GM12878 (cell line): ENCODE data around the gene GLE1. TPM values are rescaled to one million over a fixed set of nuclear protein-coding genes. Genes with fewer than 3 reads are reported as not detected.

ENCODE experiments used
- ATAC-seq: fragments of 200-7000 bp; cut with Tn5 transposase; 3 replicates; pipeline ENCODE4 v1.9.1; 2020; ENCODE audit warnings: mild to moderate bottlenecking, moderate library complexity
- BruUV-seq: library from RNA; stranded (reverse); fragments of 400-500 nt; replicated peaks from 2 replicates; lab custom pipeline; 2021; lab: Mats Ljungman, UMichigan
- CTCF ChIA-PET: fragments of 300-600 bp; sonication (Branson Sonifier 250); formaldehyde crosslinking; extraction: SDS; loops from one replicate; lab custom pipeline; 2021; ENCODE audit warnings: inconsistent platforms; lab: Yijun Ruan, JAX
- POLR2A ChIA-PET: fragments of 350-600 bp; formaldehyde crosslinking; extraction: SDS; loops from one replicate; lab custom pipeline; 2021; ENCODE audit warnings: inconsistent platforms; lab: Charles Lee
- RAD21 ChIA-PET: fragments of 300-600 bp; sonication (Branson Sonifier 250); formaldehyde crosslinking; loops from one replicate; lab custom pipeline; 2023; ENCODE audit warnings: antibody characterized with exemption; ENCODE audit not compliant: unreplicated experiment; lab: Charles Lee
- SMC1A ChIA-PET: fragments of 300-600 bp; sonication (Branson Sonifier 250); formaldehyde crosslinking; loops from one replicate; lab custom pipeline; 2023; ENCODE audit not compliant: unreplicated experiment, uncharacterized antibody; lab: Charles Lee
- DNase-seq: peaks from one replicate; pipeline ENCODE4 v3.0.0-alpha.2; 2011; ENCODE audit warnings: low read depth, low spot score
- FAIRE-seq: peaks from 3 replicates; lab custom pipeline; 2011; peaks lifted over from hg19 to GRCh38; lab: Jason Lieb, UNC
- H2AFZ ChIP-seq: 2 replicates; pipeline ENCODE4 v1.6.0; 2011; ENCODE audit warnings: low read depth, low read length, control low read depth; ENCODE audit not compliant: control insufficient read depth
- H3K27ac ChIP-seq: 2 replicates; pipeline ENCODE4 v1.5.1; 2011; ENCODE audit warnings: control low read depth; ENCODE audit not compliant: control insufficient read depth, insufficient read depth
- H3K27me3 ChIP-seq, 2 experiments: replicated peaks in 1 of 2; 2 replicates each; pipeline versions ENCODE4 v1.6.0 to v1.6.1; 2011; ENCODE audit warnings: low read length in 1 of 2; ENCODE audit not compliant: control insufficient read depth in 2 of 2, insufficient read depth in 2 of 2
- H3K36me3 ChIP-seq, 2 experiments: 2 replicates each; pipeline ENCODE4 v1.5.1; 2011; ENCODE audit warnings: low read length in 1 of 2; ENCODE audit not compliant: control insufficient read depth in 2 of 2, insufficient read depth in 2 of 2
- H3K4me1 ChIP-seq: 2 replicates; pipeline ENCODE4 v1.6.1; 2011; ENCODE audit warnings: mild to moderate bottlenecking, low read length, moderate library complexity, mixed read lengths; ENCODE audit not compliant: control insufficient read depth, insufficient read depth
- H3K4me2 ChIP-seq: 2 replicates; pipeline ENCODE4 v1.6.0; 2011; ENCODE audit warnings: control low read depth; ENCODE audit not compliant: control insufficient read depth, insufficient read depth
- H3K4me3 ChIP-seq: fragments of 200-600 bp; sonication (generic); 2 replicates; pipeline ENCODE4 v1.5.1; 2016
- H3K79me2 ChIP-seq: 2 replicates; pipeline ENCODE4 v1.6.0; 2011; ENCODE audit warnings: low read length; ENCODE audit not compliant: control insufficient read depth, insufficient read depth
- H3K9ac ChIP-seq: 2 replicates; pipeline ENCODE4 v1.8.0; 2011; ENCODE audit warnings: low read length, control low read depth, mixed read lengths; ENCODE audit not compliant: control insufficient read depth, insufficient read depth
- H3K9me3 ChIP-seq: replicated peaks from 3 replicates; pipeline ENCODE4 v1.5.1; 2011; ENCODE audit warnings: mild to moderate bottlenecking, low read length; ENCODE audit not compliant: control insufficient read depth, insufficient read depth
- H4K20me1 ChIP-seq: 2 replicates; pipeline ENCODE4 v1.6.0; 2011; ENCODE audit not compliant: control insufficient read depth, insufficient read depth
- CHD2 ChIP-seq: IDR thresholded peaks from 2 replicates; pipeline ENCODE4 v1.6.1; 2011; ENCODE audit warnings: low read depth, low read length, improper control_type of control experiment, borderline replicate concordance
- CREB1 ChIP-seq: IDR thresholded peaks from 2 replicates; pipeline ENCODE4 v1.6.1; 2012; ENCODE audit warnings: low read depth, mild to moderate bottlenecking, inconsistent platforms
- HDGF ChIP-seq: fragments of 450-650 bp; IDR thresholded peaks from 2 replicates; pipeline ENCODE4 v1.6.1; 2016; ENCODE audit warnings: antibody characterized with exemption
- IRF4 ChIP-seq: IDR thresholded peaks from 2 replicates; pipeline ENCODE4 v1.6.1; 2011; ENCODE audit warnings: low read depth, low read length
- MYB ChIP-seq: fragments of 150-350 bp; IDR thresholded peaks from 2 replicates; pipeline ENCODE4 v1.6.1; 2014; ENCODE audit warnings: mild to moderate bottlenecking, low read depth, low read length, borderline replicate concordance
- NFIC ChIP-seq: IDR thresholded peaks from 2 replicates; pipeline ENCODE4 v1.6.1; 2012; ENCODE audit warnings: low read depth, mild to moderate bottlenecking, inconsistent platforms, low read length, moderate library complexity
- NFXL1 ChIP-seq: fragments of 450-650 bp; IDR thresholded peaks from 2 replicates; pipeline ENCODE4 v1.6.1; 2017; ENCODE audit warnings: antibody characterized with exemption, mild to moderate bottlenecking, borderline replicate concordance
- NR2C1 ChIP-seq: fragments of 450-650 bp; IDR thresholded peaks from 2 replicates; pipeline ENCODE4 v1.6.1; 2017; ENCODE audit warnings: antibody characterized with exemption, mild to moderate bottlenecking, moderate library complexity
- PAX5 ChIP-seq: IDR thresholded peaks from 2 replicates; pipeline ENCODE4 v1.6.1; 2011; ENCODE audit warnings: low read depth, low read length, borderline replicate concordance
- POU2F2 ChIP-seq: IDR thresholded peaks from 3 replicates; pipeline ENCODE4 v1.6.1; 2011; ENCODE audit warnings: low read depth, mild to moderate bottlenecking, low read length, borderline replicate concordance
- RBBP5 ChIP-seq: fragments of 200-600 bp; sonication (generic); conservative IDR thresholded peaks from 2 replicates; pipeline ENCODE4 v1.6.1; 2016
- ZNF217 ChIP-seq: fragments of 450-650 bp; IDR thresholded peaks from 2 replicates; pipeline ENCODE4 v1.6.1; 2017; ENCODE audit warnings: antibody characterized with exemption, mild to moderate bottlenecking
- WGBS: methylation state at CpG from one replicate; pipeline ENCODE4 v1.1.6; 2016; ENCODE audit warnings: low lambda C conversion rate; ENCODE audit not compliant: insufficient replicate concordance, insufficient coverage; ENCODE audit errors: missing lambda C conversion rate; 5-methylcytosine and 5-hydroxymethylcytosine counted together
- in situ Hi-C: fragments of 300-500 bp; cut with MboI; formaldehyde crosslinking; loops from 9 replicates; pipeline ENCODE4 v1.14.3; 2018; ENCODE audit warnings: mixed read lengths
- intact Hi-C: fragments of 100-400 bp; cut with micrococcal nuclease; formaldehyde crosslinking; loops from one replicate; pipeline ENCODE4 v1.14.2; 2022; ENCODE audit not compliant: unreplicated experiment
- polyA plus RNA-seq, 11 experiments: library from polyadenylated mRNA; depleted of rRNA in 4 of 11; unstranded in 6 of 11; stranded (reverse) in 5 of 11; fragments of >200 nt; fragmentation: Nextera tagmentation in 4 of 11; fragmentation: Illumina TruSeq in 1 of 11; extraction: Ambion mirVana in 4 of 11; extraction: Trizol in 1 of 11; gene quantifications; 1 replicate in 1 of 11; 2 replicates in 10 of 11; pipeline versions ENCODE4 v1.2.1 to v1.2.3, GENCODE V29; 2011 to 2016; ENCODE audit warnings: inconsistent platforms in 2 of 11, missing spikeins in 2 of 11, low read depth in 1 of 11
- total RNA-seq, 4 experiments: library from RNA; depleted of rRNA in 3 of 4; stranded (reverse); fragments of >200 nt in 3 of 4; fragmentation: Illumina TruSeq in 1 of 4; extraction: Trizol in 1 of 4; gene quantifications; 2 replicates each; pipeline versions ENCODE4 v1.2.1 to v1.2.3, GENCODE V29; 2013 to 2021

GLE1 gene
- total and polyA plus RNA-seq, 10 of the 15 experiments (the other 5 are each of a cell fraction or from before 2014, with no cell fraction given), result 17.4 to 52.0 (median 37.7) TPM

DNA sequence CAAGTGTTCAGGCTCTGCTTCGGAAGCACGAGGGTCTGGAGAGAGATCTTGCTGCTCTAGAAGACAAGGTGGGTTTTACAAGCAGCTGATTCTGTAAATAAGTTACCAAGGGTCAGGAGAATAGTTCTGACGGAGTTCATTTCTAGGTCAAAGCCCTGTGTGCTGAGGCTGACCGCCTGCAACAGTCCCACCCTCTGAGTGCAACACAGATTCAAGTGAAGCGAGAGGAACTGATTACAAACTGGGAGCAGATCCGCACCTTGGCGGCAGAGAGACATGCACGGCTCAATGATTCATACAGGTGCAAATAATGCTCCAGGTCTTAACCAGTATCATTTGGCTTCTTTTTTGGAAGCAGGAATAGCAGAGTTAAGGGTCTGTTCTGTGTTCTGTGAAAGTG lies 72.7 kb downstream of the GLE1 start:
- H3K27ac ChIP-seq, result no peak overlapping the region
- no peaks in the 10 kb centered on the region for H3K4me1 ChIP-seq
- BruUV-seq, result no TSS peak
- ChIA-PET POLR2A (no interaction called here), CTCF (no interaction called here)
- in situ Hi-C loops, result no loop called here
- H4K20me1 ChIP-seq, result no peaks in the 10 kb centered on the region
- H3K4me2 ChIP-seq, result no peak overlapping the region
- no peaks in the 10 kb centered on the region for H3K27me3 ChIP-seq
- H3K79me2 ChIP-seq, result no peaks in the 10 kb centered on the region
- no peaks in the 10 kb centered on the region for H3K9me3 ChIP-seq
- DNase-seq (no peak), ATAC-seq (no peak), FAIRE-seq (no peak)
- H3K4me3 ChIP-seq, result no peak overlapping the region
- TF ChIP-seq MYB (no peak), RBBP5 (no peak), CREB1 (no peak), NFIC (no peak), NFXL1 (no peak), ZNF217 (no peak), IRF4 (no peak), HDGF (no peak), CHD2 (no peak), POU2F2 (no peak), NR2C1 (no peak), PAX5 (no peak)
- TF ChIP-seq, all 136 proteins: peak for 0
- intact Hi-C loops, result no loop called here
- Histone ChIP-seq H3K9ac (no peak overlapping the region), H3K36me3 (peaks cover 19 to 40% of the 10 kb centered on the region in 2 experiments), H2AFZ (no peak overlapping the region)
- ChIA-PET SMC1A (no interaction called here), RAD21 (no interaction called here)
- over 99% methylated on average over 8 of the region's 8 CpGs for WGBS
